GM12878 (cell line): ENCODE results near the gene RAD21L1. TPM values are rescaled to one million over a fixed set of nuclear protein-coding genes. Genes with fewer than 3 reads are reported as not detected.

Source experiments
- ATAC-seq: fragments of 200-7000 bp; cut with Tn5 transposase; 3 replicates; pipeline ENCODE4 v1.9.1; 2020; ENCODE audit warnings: mild to moderate bottlenecking, moderate library complexity
- BruUV-seq: library from RNA; stranded (reverse); fragments of 400-500 nt; replicated peaks from 2 replicates; lab custom pipeline; 2021; lab: Mats Ljungman, UMichigan
- CTCF ChIA-PET: fragments of 300-600 bp; sonication (Branson Sonifier 250); formaldehyde crosslinking; extraction: SDS; loops from one replicate; lab custom pipeline; 2021; ENCODE audit warnings: inconsistent platforms; lab: Yijun Ruan, JAX
- POLR2A ChIA-PET: fragments of 350-600 bp; formaldehyde crosslinking; extraction: SDS; loops from one replicate; lab custom pipeline; 2021; ENCODE audit warnings: inconsistent platforms; lab: Charles Lee
- RAD21 ChIA-PET: fragments of 300-600 bp; sonication (Branson Sonifier 250); formaldehyde crosslinking; loops from one replicate; lab custom pipeline; 2023; ENCODE audit warnings: antibody characterized with exemption; ENCODE audit not compliant: unreplicated experiment; lab: Charles Lee
- SMC1A ChIA-PET: fragments of 300-600 bp; sonication (Branson Sonifier 250); formaldehyde crosslinking; loops from one replicate; lab custom pipeline; 2023; ENCODE audit not compliant: unreplicated experiment, uncharacterized antibody; lab: Charles Lee
- DNase-seq: peaks from one replicate; pipeline ENCODE4 v3.0.0-alpha.2; 2011; ENCODE audit warnings: low read depth, low spot score
- FAIRE-seq: peaks from 3 replicates; lab custom pipeline; 2011; peaks lifted over from hg19 to GRCh38; lab: Jason Lieb, UNC
- H2AFZ ChIP-seq: 2 replicates; pipeline ENCODE4 v1.6.0; 2011; ENCODE audit warnings: low read depth, low read length, control low read depth; ENCODE audit not compliant: control insufficient read depth
- H3K27ac ChIP-seq: 2 replicates; pipeline ENCODE4 v1.5.1; 2011; ENCODE audit warnings: control low read depth; ENCODE audit not compliant: control insufficient read depth, insufficient read depth
- H3K27me3 ChIP-seq, 2 experiments: replicated peaks in 1 of 2; 2 replicates each; pipeline versions ENCODE4 v1.6.0 to v1.6.1; 2011; ENCODE audit warnings: low read length in 1 of 2; ENCODE audit not compliant: control insufficient read depth in 2 of 2, insufficient read depth in 2 of 2
- H3K36me3 ChIP-seq, 2 experiments: 2 replicates each; pipeline ENCODE4 v1.5.1; 2011; ENCODE audit warnings: low read length in 1 of 2; ENCODE audit not compliant: control insufficient read depth in 2 of 2, insufficient read depth in 2 of 2
- H3K4me1 ChIP-seq: 2 replicates; pipeline ENCODE4 v1.6.1; 2011; ENCODE audit warnings: mild to moderate bottlenecking, low read length, moderate library complexity, mixed read lengths; ENCODE audit not compliant: control insufficient read depth, insufficient read depth
- H3K4me2 ChIP-seq: 2 replicates; pipeline ENCODE4 v1.6.0; 2011; ENCODE audit warnings: control low read depth; ENCODE audit not compliant: control insufficient read depth, insufficient read depth
- H3K4me3 ChIP-seq: fragments of 200-600 bp; sonication (generic); 2 replicates; pipeline ENCODE4 v1.5.1; 2016
- H3K79me2 ChIP-seq: 2 replicates; pipeline ENCODE4 v1.6.0; 2011; ENCODE audit warnings: low read length; ENCODE audit not compliant: control insufficient read depth, insufficient read depth
- H3K9ac ChIP-seq: 2 replicates; pipeline ENCODE4 v1.8.0; 2011; ENCODE audit warnings: low read length, control low read depth, mixed read lengths; ENCODE audit not compliant: control insufficient read depth, insufficient read depth
- H3K9me3 ChIP-seq: replicated peaks from 3 replicates; pipeline ENCODE4 v1.5.1; 2011; ENCODE audit warnings: mild to moderate bottlenecking, low read length; ENCODE audit not compliant: control insufficient read depth, insufficient read depth
- H4K20me1 ChIP-seq: 2 replicates; pipeline ENCODE4 v1.6.0; 2011; ENCODE audit not compliant: control insufficient read depth, insufficient read depth
- CBX5 ChIP-seq: sonication (generic); IDR thresholded peaks from 2 replicates; pipeline ENCODE4 v1.6.1; 2016; ENCODE audit warnings: low read depth, moderate library complexity, mild to moderate bottlenecking, inconsistent platforms
- CEBPB ChIP-seq, 2 experiments: fragments of 150-350 bp in 1 of 2; IDR thresholded peaks; 2 replicates each; pipeline ENCODE4 v1.6.1; 2012 to 2014; ENCODE audit warnings: low read depth in 2 of 2, low read length in 2 of 2, borderline replicate concordance in 1 of 2, inconsistent platforms in 1 of 2
- E4F1 ChIP-seq: fragments of 450-650 bp; IDR thresholded peaks from 2 replicates; pipeline ENCODE4 v1.6.1; 2018; ENCODE audit warnings: borderline replicate concordance, mild to moderate bottlenecking; ENCODE audit not compliant: partially characterized antibody
- EED ChIP-seq: sonication (generic); IDR thresholded peaks from 2 replicates; pipeline ENCODE4 v1.6.1; 2016; ENCODE audit warnings: antibody characterized with exemption, low read depth
- EP300 ChIP-seq, 2 experiments: fragments of 150-350 bp in 1 of 2; IDR thresholded peaks; 2 replicates each; pipeline ENCODE4 v1.6.1; 2011 to 2012; ENCODE audit warnings: low read depth in 2 of 2, low read length in 2 of 2, borderline replicate concordance in 1 of 2, improper control_type of control experiment in 1 of 2, inconsistent platforms in 1 of 2; ENCODE audit not compliant: control insufficient read depth in 1 of 2
- ETV6 ChIP-seq, 2 experiments: fragments of 450-650 bp in 1 of 2; IDR thresholded peaks in 1 of 2; conservative IDR thresholded peaks in 1 of 2; 2 replicates each; pipeline ENCODE4 v1.6.1; 2014; ENCODE audit warnings: antibody characterized with exemption in 1 of 2, borderline replicate concordance in 1 of 2, low read depth in 1 of 2, mild to moderate bottlenecking in 1 of 2, moderate library complexity in 1 of 2
- GABPA ChIP-seq: IDR thresholded peaks from 2 replicates; pipeline ENCODE4 v1.6.1; 2014; ENCODE audit warnings: antibody characterized with exemption, low read depth, mild to moderate bottlenecking, inconsistent platforms
- LARP7 ChIP-seq: fragments of 450-650 bp; IDR thresholded peaks from 2 replicates; pipeline ENCODE4 v1.6.1; 2017; ENCODE audit warnings: mild to moderate bottlenecking
- NR2C1 ChIP-seq: fragments of 450-650 bp; IDR thresholded peaks from 2 replicates; pipeline ENCODE4 v1.6.1; 2017; ENCODE audit warnings: antibody characterized with exemption, mild to moderate bottlenecking, moderate library complexity
- RBBP5 ChIP-seq: fragments of 200-600 bp; sonication (generic); conservative IDR thresholded peaks from 2 replicates; pipeline ENCODE4 v1.6.1; 2016
- RUNX3 ChIP-seq: IDR thresholded peaks from 2 replicates; pipeline ENCODE4 v1.6.1; 2012; ENCODE audit warnings: low read length, inconsistent platforms
- SREBF1 ChIP-seq: IDR thresholded peaks from 2 replicates; pipeline ENCODE4 v1.6.1; 2012; ENCODE audit warnings: mild to moderate bottlenecking, low read length
- SUPT20H ChIP-seq: IDR thresholded peaks from 2 replicates; pipeline ENCODE4 v1.6.1; 2011; ENCODE audit warnings: low read depth, mild to moderate bottlenecking, low read length, moderate library complexity, borderline replicate concordance; ENCODE audit not compliant: control insufficient read depth
- ZBTB33 ChIP-seq: fragments of 450-650 bp; IDR thresholded peaks from 2 replicates; pipeline ENCODE4 v1.6.1; 2017; ENCODE audit warnings: mild to moderate bottlenecking
- ZNF24 ChIP-seq: fragments of 450-650 bp; IDR thresholded peaks from 2 replicates; pipeline ENCODE4 v1.6.1; 2017; ENCODE audit warnings: antibody characterized with exemption, mild to moderate bottlenecking
- ZNF274 ChIP-seq: IDR thresholded peaks from one replicate; pipeline ENCODE4 v1.8.0; 2011; ENCODE audit not compliant: insufficient read length, insufficient read depth
- WGBS: methylation state at CpG from one replicate; pipeline ENCODE4 v1.1.6; 2016; ENCODE audit warnings: low lambda C conversion rate; ENCODE audit not compliant: insufficient replicate concordance, insufficient coverage; ENCODE audit errors: missing lambda C conversion rate; 5-methylcytosine and 5-hydroxymethylcytosine counted together
- in situ Hi-C: fragments of 300-500 bp; cut with MboI; formaldehyde crosslinking; loops from 9 replicates; pipeline ENCODE4 v1.14.3; 2018; ENCODE audit warnings: mixed read lengths
- intact Hi-C: fragments of 100-400 bp; cut with micrococcal nuclease; formaldehyde crosslinking; loops from one replicate; pipeline ENCODE4 v1.14.2; 2022; ENCODE audit not compliant: unreplicated experiment
- polyA plus RNA-seq, 11 experiments: library from polyadenylated mRNA; depleted of rRNA in 4 of 11; unstranded in 6 of 11; stranded (reverse) in 5 of 11; fragments of >200 nt; fragmentation: Nextera tagmentation in 4 of 11; fragmentation: Illumina TruSeq in 1 of 11; extraction: Ambion mirVana in 4 of 11; extraction: Trizol in 1 of 11; gene quantifications; 1 replicate in 1 of 11; 2 replicates in 10 of 11; pipeline versions ENCODE4 v1.2.1 to v1.2.3, GENCODE V29; 2011 to 2016; ENCODE audit warnings: inconsistent platforms in 2 of 11, missing spikeins in 2 of 11, low read depth in 1 of 11
- total RNA-seq, 4 experiments: library from RNA; depleted of rRNA in 3 of 4; stranded (reverse); fragments of >200 nt in 3 of 4; fragmentation: Illumina TruSeq in 1 of 4; extraction: Trizol in 1 of 4; gene quantifications; 2 replicates each; pipeline versions ENCODE4 v1.2.1 to v1.2.3, GENCODE V29; 2013 to 2021
- TF ChIP-seq, protein P1 (sequence below): fragments of 450-650 bp; formaldehyde crosslinking; IDR thresholded peaks from 2 replicates; pipeline ENCODE4 v1.4.0; 2020; ENCODE audit warnings: mild to moderate bottlenecking, moderate library complexity

RAD21L1 gene
- total and polyA plus RNA-seq, 10 of the 15 experiments (the other 5 are each of a cell fraction or from before 2014, with no cell fraction given) = not detected

GRCh38 chr20:1294497-1294896 lies 68.7 kb downstream of the RAD21L1 start:
- Histone ChIP-seq H3K4me3 (no peak overlapping the region), H3K4me2 (no peak overlapping the region), H2AFZ (no peak overlapping the region), H3K36me3 (no peaks in the 10 kb centered on the region), H3K9me3 (no peaks in the 10 kb centered on the region), H3K27me3 (peaks cover 0 to 2% of the 10 kb centered on the region in 2 experiments; a peak in 3 of 4 replicates), H4K20me1 (no peaks in the 10 kb centered on the region), H3K79me2 (no peaks in the 10 kb centered on the region), H3K4me1 (no peaks in the 10 kb centered on the region), H3K9ac (no peak overlapping the region), H3K27ac (no peak overlapping the region)
- no peak for ATAC-seq
- ChIA-PET CTCF (no interaction called here), SMC1A (no interaction called here), POLR2A (no interaction called here), RAD21 (no interaction called here)
- FAIRE-seq = no peak
- DNase-seq = no peak
- 47% methylated on average over 8 of the region's 8 CpGs for WGBS
- no TSS peak for BruUV-seq
- in situ Hi-C loops = no loop called here
- TF ChIP-seq EED = no peak
- no peak for TF ChIP-seq ZBTB33
- TF ChIP-seq ZNF24 = no peak
- no peak for TF ChIP-seq SREBF1
- TF ChIP-seq SUPT20H = no peak
- no peak for TF ChIP-seq ETV6 (conservative IDR thresholded peaks at IDR 0.05 in 1 of 2, IDR thresholded peaks at IDR 0.05 in 1 of 2; ENCODE audit: borderline replicate concordance in 1 of 2, low read depth in 1 of 2)
- no peak for TF ChIP-seq GABPA
- TF ChIP-seq CEBPB (IDR thresholded peaks at IDR 0.05; ENCODE audit: borderline replicate concordance in 1 of 2, low read depth in 2 of 2, low read length in 2 of 2) = no peak
- no peak for TF ChIP-seq RUNX3
- no peak for TF ChIP-seq LARP7
- no peak for TF ChIP-seq ZNF274
- TF ChIP-seq E4F1 = no peak
- no peak for TF ChIP-seq RBBP5
- TF ChIP-seq CBX5 = no peak
- TF ChIP-seq, protein P1, sequence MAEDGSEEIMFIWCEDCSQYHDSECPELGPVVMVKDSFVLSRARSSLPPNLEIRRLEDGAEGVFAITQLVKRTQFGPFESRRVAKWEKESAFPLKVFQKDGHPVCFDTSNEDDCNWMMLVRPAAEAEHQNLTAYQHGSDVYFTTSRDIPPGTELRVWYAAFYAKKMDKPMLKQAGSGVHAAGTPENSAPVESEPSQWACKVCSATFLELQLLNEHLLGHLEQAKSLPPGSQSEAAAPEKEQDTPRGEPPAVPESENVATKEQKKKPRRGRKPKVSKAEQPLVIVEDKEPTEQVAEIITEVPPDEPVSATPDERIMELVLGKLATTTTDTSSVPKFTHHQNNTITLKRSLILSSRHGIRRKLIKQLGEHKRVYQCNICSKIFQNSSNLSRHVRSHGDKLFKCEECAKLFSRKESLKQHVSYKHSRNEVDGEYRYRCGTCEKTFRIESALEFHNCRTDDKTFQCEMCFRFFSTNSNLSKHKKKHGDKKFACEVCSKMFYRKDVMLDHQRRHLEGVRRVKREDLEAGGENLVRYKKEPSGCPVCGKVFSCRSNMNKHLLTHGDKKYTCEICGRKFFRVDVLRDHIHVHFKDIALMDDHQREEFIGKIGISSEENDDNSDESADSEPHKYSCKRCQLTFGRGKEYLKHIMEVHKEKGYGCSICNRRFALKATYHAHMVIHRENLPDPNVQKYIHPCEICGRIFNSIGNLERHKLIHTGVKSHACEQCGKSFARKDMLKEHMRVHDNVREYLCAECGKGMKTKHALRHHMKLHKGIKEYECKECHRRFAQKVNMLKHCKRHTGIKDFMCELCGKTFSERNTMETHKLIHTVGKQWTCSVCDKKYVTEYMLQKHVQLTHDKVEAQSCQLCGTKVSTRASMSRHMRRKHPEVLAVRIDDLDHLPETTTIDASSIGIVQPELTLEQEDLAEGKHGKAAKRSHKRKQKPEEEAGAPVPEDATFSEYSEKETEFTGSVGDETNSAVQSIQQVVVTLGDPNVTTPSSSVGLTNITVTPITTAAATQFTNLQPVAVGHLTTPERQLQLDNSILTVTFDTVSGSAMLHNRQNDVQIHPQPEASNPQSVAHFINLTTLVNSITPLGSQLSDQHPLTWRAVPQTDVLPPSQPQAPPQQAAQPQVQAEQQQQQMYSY (CRISPR knock-in tag) = no peak
- TF ChIP-seq NR2C1 = no peak
- no peak for TF ChIP-seq EP300 (IDR thresholded peaks at IDR 0.05; ENCODE audit: borderline replicate concordance in 1 of 2, control insufficient read depth in 1 of 2, low read depth in 2 of 2, low read length in 2 of 2)
- intact Hi-C loops = no loop called here
